IPS-18a (cell line): ENCODE data around the gene KAT6B.

Experiments used
- H3K27ac ChIP-seq: one replicate; pipeline ENCODE4 v1.5.1; 2013; ENCODE audit warnings: low read length
- H3K27me3 ChIP-seq: one replicate; pipeline ENCODE4 v1.6.1; 2013; ENCODE audit warnings: mild to moderate bottlenecking, low read length; ENCODE audit not compliant: control insufficient read depth, insufficient read depth
- H3K36me3 ChIP-seq: one replicate; pipeline ENCODE4 v1.6.1; 2013; ENCODE audit warnings: low read depth, low read length; ENCODE audit not compliant: control insufficient read depth
- H3K4me1 ChIP-seq: one replicate; pipeline ENCODE4 v1.6.1; 2013; ENCODE audit warnings: low read depth, low read length; ENCODE audit not compliant: control insufficient read depth
- H3K4me3 ChIP-seq: one replicate; pipeline ENCODE4 v1.5.1; 2013; ENCODE audit warnings: low read length
- H3K9ac ChIP-seq: one replicate; pipeline ENCODE4 v1.6.1; 2013; ENCODE audit warnings: mild to moderate bottlenecking, low read length, moderate library complexity
- H3K9me3 ChIP-seq: one replicate; pipeline ENCODE4 v1.6.1; 2013; ENCODE audit warnings: low read depth, low read length; ENCODE audit not compliant: control insufficient read depth

The KAT6B gene

DNA sequence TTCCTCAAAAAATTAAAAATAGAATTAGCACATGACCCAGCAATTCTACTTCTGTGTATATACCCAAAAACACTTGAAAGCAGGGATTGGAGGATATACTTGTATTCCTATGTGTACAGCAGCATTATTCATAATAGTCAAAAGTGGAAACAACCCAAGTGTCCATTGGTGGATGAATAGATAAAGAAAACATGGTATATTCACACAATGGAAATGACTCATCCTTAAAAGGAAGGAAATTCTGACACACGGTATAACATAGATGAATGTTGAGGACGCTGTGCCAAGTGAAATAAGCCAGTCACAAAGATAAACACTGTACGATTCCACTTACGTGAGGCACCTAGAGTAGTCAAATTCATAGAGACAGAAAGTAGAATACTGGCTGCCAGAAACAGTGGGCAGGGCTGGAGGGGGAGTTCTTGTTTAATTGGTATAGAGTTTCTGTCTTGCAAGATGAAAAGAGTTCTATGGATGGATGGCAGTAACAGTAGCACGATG, 26.6 kb upstream of the KAT6B start:
- Histone ChIP-seq H3K4me3 (no peak overlapping the region), H3K27ac (no peak overlapping the region), H3K9ac (no peak overlapping the region), H3K4me1 (no peaks in the 10 kb centered on the region), H3K27me3 (no peaks in the 10 kb centered on the region), H3K36me3 (no peaks in the 10 kb centered on the region), H3K9me3 (no peaks in the 10 kb centered on the region)

DNA sequence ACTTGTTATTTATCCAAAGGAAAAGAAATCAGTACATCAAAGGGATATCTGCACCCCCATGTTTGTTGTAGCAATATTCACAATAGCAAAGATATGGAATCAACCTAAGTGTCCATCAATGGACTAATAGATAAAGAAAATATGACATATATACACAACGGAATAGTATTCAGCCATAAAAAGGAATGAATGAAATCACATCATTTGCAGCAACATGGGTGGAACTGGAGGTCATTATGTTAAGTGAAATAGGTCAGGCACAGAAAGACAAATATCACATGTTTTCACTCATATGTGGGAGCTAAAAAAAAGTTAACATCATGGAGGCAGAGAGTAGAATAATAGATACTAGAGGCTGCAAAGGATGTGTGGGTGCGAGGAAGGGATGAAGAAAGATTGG, 25.0 kb upstream of the KAT6B start:
- Histone ChIP-seq H3K36me3 (no peaks in the 10 kb centered on the region), H3K9ac (no peak overlapping the region), H3K4me3 (no peak overlapping the region), H3K27ac (no peak overlapping the region), H3K9me3 (no peaks in the 10 kb centered on the region), H3K4me1 (no peaks in the 10 kb centered on the region), H3K27me3 (no peaks in the 10 kb centered on the region)

DNA sequence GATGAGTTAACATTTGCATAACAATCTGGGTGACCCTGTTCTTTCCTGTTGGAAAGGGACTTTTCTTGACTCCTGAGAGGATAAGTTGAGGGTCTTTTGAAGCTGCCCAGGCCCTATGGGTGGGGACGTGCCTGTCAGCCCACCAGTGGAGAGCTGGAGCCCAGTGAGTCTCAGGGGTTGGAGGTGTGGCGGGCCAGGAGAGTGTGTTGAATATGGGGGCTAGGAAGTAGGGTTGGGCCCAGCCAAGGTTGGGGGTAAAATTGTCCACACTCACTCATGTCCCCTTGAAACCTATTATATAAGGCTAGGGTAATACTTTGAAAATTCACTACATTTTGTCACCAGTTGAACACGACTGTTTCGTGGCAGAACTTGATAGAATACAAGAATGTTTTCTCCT, 17.9 kb upstream of the KAT6B start:
- Histone ChIP-seq H3K9ac (no peak overlapping the region), H3K27me3 (peaks cover 5% of the 10 kb centered on the region), H3K36me3 (no peaks in the 10 kb centered on the region)

DNA sequence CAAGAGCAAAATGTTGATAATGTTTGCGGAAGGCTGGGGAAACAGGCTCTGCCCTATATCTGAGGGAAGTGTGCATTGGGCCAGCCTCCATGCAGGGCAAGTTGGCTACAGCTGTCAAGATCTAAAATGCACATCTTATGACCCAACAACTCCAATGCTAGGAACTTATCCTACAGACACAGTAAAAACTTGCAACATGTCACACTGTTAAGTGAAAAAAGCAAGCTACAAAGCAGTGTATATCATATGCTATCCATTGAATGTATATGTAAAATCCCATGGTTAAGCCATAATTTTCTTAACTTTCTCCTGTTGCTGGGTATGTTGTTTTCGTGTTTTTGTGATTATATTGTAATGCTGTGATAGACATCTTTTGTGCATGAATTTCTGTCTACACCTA, 16.3 kb upstream of the KAT6B start:
- Histone ChIP-seq H3K9ac (no peak overlapping the region), H3K36me3 (no peaks in the 10 kb centered on the region), H3K27ac (no peak overlapping the region), H3K4me1 (no peaks in the 10 kb centered on the region), H3K27me3 (peaks cover 5% of the 10 kb centered on the region), H3K9me3 (no peaks in the 10 kb centered on the region), H3K4me3 (no peak overlapping the region)

More for the DNA sequence above, 17.9 kb upstream of the KAT6B start:
- no peaks in the 10 kb centered on the region for H3K9me3 ChIP-seq
- H3K27ac ChIP-seq, result no peak overlapping the region
- no peaks in the 10 kb centered on the region for H3K4me1 ChIP-seq
- no peak overlapping the region for H3K4me3 ChIP-seq

DNA sequence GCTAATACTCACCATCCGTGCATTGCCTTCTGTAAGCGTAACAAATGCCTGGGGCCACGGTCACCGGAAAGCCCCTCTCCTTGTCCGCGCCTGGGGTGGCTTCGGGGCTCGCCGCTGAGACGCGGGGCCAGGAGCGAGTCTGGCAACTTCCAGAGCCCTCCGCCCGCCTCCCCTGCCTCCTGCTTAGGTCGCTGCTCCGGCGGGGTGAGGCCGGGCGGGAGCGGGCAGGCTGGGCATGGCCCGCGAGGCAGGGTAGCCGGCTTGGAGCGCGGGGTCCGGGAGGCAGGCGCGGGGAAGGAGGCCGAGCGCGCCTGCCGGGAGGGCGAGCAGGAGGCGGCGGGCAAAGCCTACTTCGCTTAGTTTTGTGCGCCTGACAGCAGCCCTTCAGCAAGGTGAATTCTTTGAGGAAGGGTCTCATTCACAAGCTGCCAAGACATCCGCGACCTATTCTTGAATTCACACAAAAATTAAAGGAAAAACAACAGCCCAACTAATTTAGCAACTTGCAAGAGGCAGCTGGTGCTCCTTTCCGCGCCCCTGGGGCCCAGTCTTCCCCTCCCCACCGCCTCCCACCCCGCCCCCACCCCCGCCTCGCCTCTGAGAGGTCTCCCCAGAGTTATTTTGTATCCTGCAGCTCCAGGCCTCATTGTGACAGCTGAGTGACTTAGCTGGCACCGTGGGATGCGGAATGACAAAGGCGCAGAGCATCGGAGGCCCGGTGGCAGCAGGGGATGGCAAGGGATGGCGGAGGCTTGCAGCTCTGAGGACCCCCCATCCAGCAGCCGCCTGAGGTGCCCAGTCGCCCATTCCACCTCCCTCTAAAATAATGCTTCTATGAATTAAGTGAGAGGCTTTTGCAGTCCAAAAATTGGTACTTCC, 12.8 kb upstream of the KAT6B start:
- Histone ChIP-seq H3K9me3 (peaks cover 6% of the 10 kb centered on the region), H3K27me3 (peaks cover 5% of the 10 kb centered on the region), H3K27ac (no peak overlapping the region), H3K4me1 (no peaks in the 10 kb centered on the region), H3K9ac (no peak overlapping the region), H3K36me3 (no peaks in the 10 kb centered on the region), H3K4me3 (peak overlapping the region; percentile 35)

DNA sequence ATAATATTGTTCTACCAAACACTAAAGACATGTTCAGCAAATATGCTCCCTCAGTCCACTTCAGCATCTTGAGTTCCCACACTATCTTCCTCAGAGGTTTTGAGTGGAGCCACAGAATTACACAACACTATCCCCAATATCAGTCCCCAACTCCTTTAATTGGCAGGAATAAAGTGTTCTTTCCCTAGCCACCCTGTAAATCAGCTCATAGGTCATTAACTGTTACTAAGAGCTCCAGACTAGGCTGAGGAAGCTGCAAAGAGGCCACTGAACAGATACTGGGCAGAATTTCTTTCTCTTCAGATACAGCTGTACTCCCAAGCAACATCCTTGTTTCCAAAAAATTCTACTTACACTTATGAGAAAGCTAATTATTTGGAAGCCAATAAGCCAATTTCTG, 11.6 kb upstream of the KAT6B start:
- no peak overlapping the region for H3K4me3 ChIP-seq
- no peaks in the 10 kb centered on the region for H3K4me1 ChIP-seq
- no peaks in the 10 kb centered on the region for H3K36me3 ChIP-seq
- peaks cover 6% of the 10 kb centered on the region for H3K9me3 ChIP-seq
- H3K9ac ChIP-seq, result no peak overlapping the region
- peaks cover 5% of the 10 kb centered on the region for H3K27me3 ChIP-seq
- H3K27ac ChIP-seq, result no peak overlapping the region

DNA sequence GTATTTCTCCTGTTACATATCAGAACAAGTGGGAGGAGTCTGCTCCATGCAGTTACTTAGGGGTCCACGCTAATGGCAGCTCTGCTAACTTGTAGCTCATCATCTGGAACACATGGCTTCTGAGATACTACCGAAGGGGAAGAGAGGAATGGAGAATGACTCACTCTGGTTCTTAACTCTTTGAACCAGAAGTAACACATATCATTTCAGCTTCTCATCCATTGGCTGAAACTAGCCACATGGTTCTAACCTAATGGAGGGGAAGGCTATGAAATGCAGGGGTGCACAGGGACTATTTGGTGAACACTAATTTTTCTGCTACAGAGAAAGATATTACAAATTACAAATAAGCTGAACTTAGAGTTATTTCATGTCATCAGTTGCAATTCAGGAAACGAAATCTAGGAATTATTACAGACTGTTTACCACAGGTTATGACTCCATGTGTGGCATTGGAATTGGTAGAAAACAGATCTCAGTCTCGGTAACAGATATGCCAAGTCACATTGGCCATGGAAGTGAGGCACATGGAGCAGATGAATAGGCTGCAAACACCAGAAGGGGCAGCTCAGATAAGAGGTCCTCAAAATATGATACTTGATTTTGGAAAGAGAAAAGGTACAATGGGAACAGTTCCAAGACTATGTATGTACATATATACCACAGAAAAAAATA, 9.4 kb upstream of the KAT6B start:
- Histone ChIP-seq H3K4me3 (no peak overlapping the region), H3K36me3 (no peaks in the 10 kb centered on the region), H3K9me3 (peaks cover 6% of the 10 kb centered on the region), H3K27ac (no peak overlapping the region), H3K4me1 (no peaks in the 10 kb centered on the region), H3K27me3 (peaks cover 5% of the 10 kb centered on the region), H3K9ac (no peak overlapping the region)

DNA sequence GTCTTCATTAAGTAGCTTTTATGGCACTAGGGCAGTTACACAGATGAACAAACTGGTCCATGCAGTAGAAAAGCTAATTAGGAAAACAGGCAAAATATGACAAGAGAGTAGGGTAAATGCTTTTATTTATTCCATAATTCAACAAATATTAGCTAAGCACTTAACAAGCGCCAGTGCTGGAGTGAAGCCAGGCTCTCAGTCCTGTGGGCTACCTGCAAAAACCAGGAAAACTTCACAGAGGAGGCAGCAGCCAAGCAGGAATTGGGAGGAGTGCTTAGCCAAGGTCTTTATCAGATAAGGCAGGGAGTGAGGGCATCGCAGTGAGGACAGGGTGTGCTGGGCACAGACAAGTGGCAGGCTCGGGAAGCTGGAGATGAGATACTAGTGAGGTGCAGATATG, 4.9 kb upstream of the KAT6B start:
- Histone ChIP-seq H3K36me3 (no peaks in the 10 kb centered on the region), H3K27ac (no peak overlapping the region), H3K4me1 (peaks cover 6% of the 10 kb centered on the region), H3K9ac (no peak overlapping the region), H3K4me3 (no peak overlapping the region), H3K27me3 (no peaks in the 10 kb centered on the region), H3K9me3 (peaks cover 6% of the 10 kb centered on the region)

DNA sequence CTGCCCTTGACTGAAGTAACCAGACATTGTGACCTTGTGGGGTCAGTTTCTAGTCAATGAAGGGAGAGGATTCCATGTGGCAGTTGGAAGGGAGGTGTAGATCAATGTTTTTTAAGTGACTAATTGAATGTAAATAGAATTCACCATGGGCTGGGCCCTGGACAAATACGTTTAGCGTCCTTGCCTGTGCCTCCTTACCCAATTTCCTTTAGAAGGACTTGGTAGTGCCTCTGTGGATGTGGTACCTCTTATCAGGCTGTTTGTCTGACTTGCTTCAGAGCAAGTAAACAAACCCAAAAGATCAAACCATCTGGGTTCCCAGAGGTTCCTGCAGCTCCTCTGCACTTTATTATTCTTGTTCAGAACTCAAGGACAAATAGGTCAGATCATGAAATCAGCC, 4.3 kb upstream of the KAT6B start:
- peaks cover 6% of the 10 kb centered on the region for H3K9me3 ChIP-seq
- H3K4me1 ChIP-seq, result peaks cover 6% of the 10 kb centered on the region
- no peak overlapping the region for H3K27ac ChIP-seq
- no peaks in the 10 kb centered on the region for H3K27me3 ChIP-seq
- H3K36me3 ChIP-seq, result no peaks in the 10 kb centered on the region
- H3K4me3 ChIP-seq, result no peak overlapping the region
- no peak overlapping the region for H3K9ac ChIP-seq

DNA sequence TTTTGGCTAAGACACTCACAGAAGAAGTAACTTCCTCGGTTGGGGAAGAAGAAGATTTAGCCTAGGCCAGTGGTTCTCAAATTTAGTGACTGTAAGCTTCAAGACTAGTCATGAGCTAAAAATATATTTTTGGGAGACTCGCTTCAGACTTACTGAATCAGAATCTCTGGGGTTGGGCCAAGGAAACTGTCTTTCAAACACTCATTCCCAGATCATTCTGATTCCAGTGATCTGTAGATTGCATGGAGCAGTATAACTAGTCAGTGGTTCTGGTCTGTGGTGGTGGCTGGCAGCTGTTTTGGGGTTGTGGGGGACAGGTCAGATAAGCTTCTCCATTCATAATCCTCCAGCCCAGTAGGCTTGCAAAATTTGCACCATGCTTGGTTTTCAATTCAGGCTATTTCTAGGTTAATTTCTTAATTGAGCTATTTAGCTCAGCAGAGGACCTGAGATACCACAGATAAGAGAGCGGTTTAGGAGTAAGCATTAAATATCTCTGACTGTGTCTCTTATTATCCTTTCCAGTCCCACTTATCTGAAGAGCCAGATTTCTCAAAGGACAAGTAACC, 3.8 kb upstream of the KAT6B start:
- H3K4me1 ChIP-seq, result peaks cover 6% of the 10 kb centered on the region
- no peak overlapping the region for H3K9ac ChIP-seq
- H3K27ac ChIP-seq, result no peak overlapping the region
- H3K4me3 ChIP-seq, result no peak overlapping the region
- peaks cover under 1% of the 10 kb centered on the region for H3K9me3 ChIP-seq
- no peaks in the 10 kb centered on the region for H3K36me3 ChIP-seq
- no peaks in the 10 kb centered on the region for H3K27me3 ChIP-seq

DNA sequence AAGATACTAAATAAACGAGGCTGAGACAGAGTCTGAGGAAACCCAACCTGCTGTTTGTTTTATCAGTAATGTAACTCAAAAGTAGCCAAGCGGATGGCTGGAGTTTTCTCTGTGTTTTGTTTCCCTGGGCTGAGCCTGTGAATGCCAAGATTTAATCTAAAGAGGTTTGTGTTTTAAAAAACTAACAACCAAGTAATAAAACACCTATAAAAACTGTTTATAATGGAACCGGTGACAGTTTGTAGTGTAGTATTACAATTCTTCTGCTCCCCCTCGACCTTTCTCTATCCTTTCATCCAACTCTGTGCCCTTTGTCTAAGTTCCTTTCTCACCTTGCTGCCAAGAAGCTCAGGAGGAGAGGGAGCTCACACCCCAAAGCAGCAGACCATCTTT, 2.6 kb upstream of the KAT6B start:
- Histone ChIP-seq H3K4me1 (peaks cover 6% of the 10 kb centered on the region), H3K36me3 (no peaks in the 10 kb centered on the region), H3K27ac (no peak overlapping the region), H3K27me3 (no peaks in the 10 kb centered on the region), H3K9ac (no peak overlapping the region), H3K9me3 (no peaks in the 10 kb centered on the region), H3K4me3 (peak overlapping the region; percentile 90)
